Esophagus squamous epithelium (tissue), 4 donors: ENCODE measurements around the gene ANXA7.

Source experiments
- POLR2A ChIP-seq, 4 donors: fragments of 450-650 bp; IDR thresholded peaks; one replicate each; pipeline ENCODE4 v1.6.1; 2017; ENCODE audit warnings: antibody characterized with exemption in 4 of 4, mild to moderate bottlenecking in 4 of 4, moderate library complexity in 3 of 4
- TF ChIP-seq, protein P1 (sequence below), 6 experiments: fragments of 450-650 bp in 4 of 6; fragments of 200-600 bp in 2 of 6; sonication (generic) in 2 of 6; IDR thresholded peaks; one replicate each; pipeline ENCODE4 v1.5.1; 2016 to 2019; ENCODE audit warnings: antibody characterized with exemption in 6 of 6, mild to moderate bottlenecking in 4 of 6, moderate library complexity in 4 of 6

DNA sequence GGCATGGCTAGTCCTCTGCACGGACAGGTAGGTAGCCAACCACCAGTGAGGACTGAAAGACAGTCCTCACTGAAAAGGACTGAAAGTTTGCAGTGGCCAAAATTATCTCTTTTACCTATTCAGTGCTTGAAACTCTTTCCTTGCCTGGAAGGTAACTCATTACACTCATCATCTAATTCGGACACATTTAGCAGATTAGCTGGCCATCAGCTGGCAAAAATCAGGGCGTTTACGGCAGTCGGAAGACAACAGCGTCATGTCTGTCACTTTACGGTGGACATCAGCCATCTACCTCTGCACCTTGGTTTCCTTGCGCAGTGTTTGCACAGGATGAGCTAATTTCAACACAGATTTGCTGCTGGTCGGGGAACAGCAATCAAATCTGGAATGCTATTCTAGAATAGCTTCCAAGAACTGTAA, 740 bp downstream of the ANXA7 start:
- TF ChIP-seq POLR2A (IDR thresholded peaks at IDR 0.05): no peak
- TF ChIP-seq, protein P1, sequence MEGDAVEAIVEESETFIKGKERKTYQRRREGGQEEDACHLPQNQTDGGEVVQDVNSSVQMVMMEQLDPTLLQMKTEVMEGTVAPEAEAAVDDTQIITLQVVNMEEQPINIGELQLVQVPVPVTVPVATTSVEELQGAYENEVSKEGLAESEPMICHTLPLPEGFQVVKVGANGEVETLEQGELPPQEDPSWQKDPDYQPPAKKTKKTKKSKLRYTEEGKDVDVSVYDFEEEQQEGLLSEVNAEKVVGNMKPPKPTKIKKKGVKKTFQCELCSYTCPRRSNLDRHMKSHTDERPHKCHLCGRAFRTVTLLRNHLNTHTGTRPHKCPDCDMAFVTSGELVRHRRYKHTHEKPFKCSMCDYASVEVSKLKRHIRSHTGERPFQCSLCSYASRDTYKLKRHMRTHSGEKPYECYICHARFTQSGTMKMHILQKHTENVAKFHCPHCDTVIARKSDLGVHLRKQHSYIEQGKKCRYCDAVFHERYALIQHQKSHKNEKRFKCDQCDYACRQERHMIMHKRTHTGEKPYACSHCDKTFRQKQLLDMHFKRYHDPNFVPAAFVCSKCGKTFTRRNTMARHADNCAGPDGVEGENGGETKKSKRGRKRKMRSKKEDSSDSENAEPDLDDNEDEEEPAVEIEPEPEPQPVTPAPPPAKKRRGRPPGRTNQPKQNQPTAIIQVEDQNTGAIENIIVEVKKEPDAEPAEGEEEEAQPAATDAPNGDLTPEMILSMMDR (IDR thresholded peaks at IDR 0.05): no peak
